Natural killer cell (primary cell): ENCODE results near the gene AASDHPPT. TPM values are rescaled to one million over a fixed set of nuclear protein-coding genes. Genes with fewer than 3 reads are reported as not detected.

ENCODE experiments used
- ATAC-seq, 3 donors: fragments of 150-1000 bp in 2 of 3; fragments of 200-7000 bp in 1 of 3; cut with Tn5 transposase; 1 replicate in 1 of 3; 2 replicates in 2 of 3; pipeline ENCODE4 v1.10.0; 2021; ENCODE audit warnings: mild to moderate bottlenecking in 2 of 3, moderate library complexity in 2 of 3
- DNase-seq, 2 donors: peaks; one replicate each; pipeline versions ENCODE4 v3.0.0 to v3.0.0-alpha.2; 2013 to 2021; ENCODE audit warnings: mixed read lengths in 1 of 2
- H3K27ac ChIP-seq: one replicate; pipeline ENCODE4 v1.5.1; 2013; ENCODE audit warnings: mild to moderate bottlenecking, low read length
- H3K27me3 ChIP-seq: one replicate; pipeline ENCODE4 v1.6.1; 2013; ENCODE audit warnings: low read length; ENCODE audit not compliant: control insufficient read depth, insufficient read depth
- H3K36me3 ChIP-seq: one replicate; pipeline ENCODE4 v1.6.1; 2013; ENCODE audit warnings: low read length; ENCODE audit not compliant: control insufficient read depth, insufficient read depth
- H3K4me1 ChIP-seq: one replicate; pipeline ENCODE4 v1.6.1; 2013; ENCODE audit warnings: low read length; ENCODE audit not compliant: control insufficient read depth, insufficient read depth
- H3K4me3 ChIP-seq: one replicate; pipeline ENCODE4 v1.5.1; 2013; ENCODE audit warnings: low read length
- H3K9me3 ChIP-seq: one replicate; pipeline ENCODE4 v1.6.1; 2013; ENCODE audit warnings: low read length; ENCODE audit not compliant: control insufficient read depth, insufficient read depth
- H3K27ac Mint-ChIP-seq, 2 donors: one replicate each; pipeline ENCODE4 v1.8.0; 2022; ENCODE audit warnings: mild to moderate bottlenecking in 2 of 2, mixed read lengths in 2 of 2, moderate library complexity in 1 of 2
- H3K27me3 Mint-ChIP-seq, 2 donors: one replicate each; pipeline ENCODE4 v1.8.0; 2022; ENCODE audit warnings: low read depth in 2 of 2, mixed read lengths in 2 of 2
- H3K36me3 Mint-ChIP-seq: one replicate; pipeline ENCODE4 v1.8.0; 2022; ENCODE audit warnings: mixed read lengths
- H3K4me1 Mint-ChIP-seq, 2 donors: one replicate each; pipeline ENCODE4 v1.8.0; 2022; ENCODE audit warnings: mixed read lengths in 2 of 2
- H3K4me3 Mint-ChIP-seq: one replicate; pipeline ENCODE4 v1.8.0; 2022; ENCODE audit warnings: mild to moderate bottlenecking, moderate library complexity, mixed read lengths
- H3K9me3 Mint-ChIP-seq, 2 donors: one replicate each; pipeline ENCODE4 v1.8.0; 2022; ENCODE audit warnings: mixed read lengths in 2 of 2
- CTCF ChIP-seq: fragments of 200-600 bp; IDR thresholded peaks from one replicate; pipeline ENCODE4 v1.8.0; 2022; ENCODE audit warnings: antibody characterized with exemption
- WGBS: methylation state at CpG from one replicate; pipeline ENCODE4 v1.1.7; 2013; ENCODE audit warnings: missing lambda C conversion rate; ENCODE audit not compliant: insufficient coverage; 5-methylcytosine and 5-hydroxymethylcytosine counted together
- intact Hi-C: fragments of 100-400 bp; cut with micrococcal nuclease; formaldehyde crosslinking; loops from one replicate; pipeline ENCODE4 v1.14.2; 2022
- total RNA-seq, 4 donors: library from RNA; stranded (reverse); fragments of 120-200 nt in 1 of 4; gene quantifications; one replicate each; pipeline versions ENCODE4 v1.2.3 to v1.2.4, GENCODE V29; 2013 to 2022

AASDHPPT gene
- total RNA-seq, 3 donors from 2014 or later (not counting 1 experiment from before 2014, with no cell fraction given), result 18.7 to 30.6 (median 23.9) TPM

- no peaks in the 10 kb centered on the region for H3K4me1 Mint-ChIP-seq
- intact Hi-C loops, result no loop called here
- H3K27ac Mint-ChIP-seq, result no peak overlapping the region
- no peak for ATAC-seq
- H3K9me3 ChIP-seq, result no peaks in the 10 kb centered on the region
- H3K36me3 ChIP-seq, result no peaks in the 10 kb centered on the region
- no peak overlapping the region for H3K4me3 Mint-ChIP-seq
- no peaks in the 10 kb centered on the region for H3K27me3 ChIP-seq
- peaks cover 4 to 5% of the 10 kb centered on the region in 2 donors for H3K27me3 Mint-ChIP-seq
- H3K4me1 ChIP-seq, result no peaks in the 10 kb centered on the region
- no peak overlapping the region for H3K27ac ChIP-seq
- TF ChIP-seq CTCF, result no peak
- peaks cover 0 to 4% of the 10 kb centered on the region in 2 donors for H3K9me3 Mint-ChIP-seq
- DNase-seq, result no peak
- no peaks in the 10 kb centered on the region for H3K36me3 Mint-ChIP-seq
- H3K4me3 ChIP-seq, result no peak overlapping the region
These were observed 56.1 kb downstream of the AASDHPPT start for GRCh38 chr11:106133529-106133928.

DNA sequence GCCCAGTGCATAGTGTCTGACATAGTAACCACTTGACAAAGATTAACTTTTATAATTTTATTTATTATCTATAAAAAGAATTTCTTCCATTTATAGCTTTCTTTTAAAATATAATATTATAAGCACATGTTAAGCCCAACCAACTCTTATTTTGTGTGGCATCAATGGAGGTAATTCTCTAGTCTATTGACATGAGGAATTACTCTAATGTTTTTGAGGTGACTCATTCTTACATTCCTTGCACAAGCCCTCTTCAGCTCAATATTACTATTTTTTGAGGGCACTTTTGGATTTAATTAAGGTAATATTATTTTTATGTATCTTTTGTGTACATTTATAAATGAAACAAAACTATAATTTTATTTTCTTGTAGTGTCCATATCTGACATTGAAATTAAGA is 59.6 kb downstream of the AASDHPPT start:
- no peaks in the 10 kb centered on the region for H3K27me3 ChIP-seq
- no peaks in the 10 kb centered on the region for H3K4me1 ChIP-seq
- DNase-seq (no peak), ATAC-seq (no peak)
- H3K27ac ChIP-seq, result no peak overlapping the region
- intact Hi-C loops, result no loop called here
- Mint-ChIP-seq H3K27me3 (peaks cover 0 to 6% of the 10 kb centered on the region in 2 donors), H3K36me3 (no peaks in the 10 kb centered on the region), H3K27ac (no peak overlapping the region), H3K4me1 (no peaks in the 10 kb centered on the region), H3K9me3 (peaks cover 4 to 7% of the 10 kb centered on the region in 2 donors), H3K4me3 (no peak overlapping the region)
- TF ChIP-seq CTCF, result no peak
- no peak overlapping the region for H3K4me3 ChIP-seq
- no peaks in the 10 kb centered on the region for H3K9me3 ChIP-seq
- no peaks in the 10 kb centered on the region for H3K36me3 ChIP-seq

GRCh38 chr11:106137758-106138157 is 60.3 kb downstream of the AASDHPPT start:
- no peak for TF ChIP-seq CTCF
- Mint-ChIP-seq H3K27me3 (peaks cover 0 to 6% of the 10 kb centered on the region in 2 donors), H3K4me3 (no peak overlapping the region), H3K4me1 (no peaks in the 10 kb centered on the region), H3K36me3 (no peaks in the 10 kb centered on the region), H3K27ac (no peak overlapping the region), H3K9me3 (peaks cover 4 to 7% of the 10 kb centered on the region in 2 donors)
- Histone ChIP-seq H3K4me1 (no peaks in the 10 kb centered on the region), H3K36me3 (no peaks in the 10 kb centered on the region), H3K4me3 (no peak overlapping the region), H3K27ac (no peak overlapping the region), H3K27me3 (no peaks in the 10 kb centered on the region), H3K9me3 (no peaks in the 10 kb centered on the region)
- no peak for ATAC-seq
- intact Hi-C loops, result no loop called here
- 83% methylated on average over 1 of the region's 1 CpG for WGBS
- DNase-seq, result no peak

Other genes starting within 250 kb of the AASDHPPT start
- 1 to 10 TPM; 5.1 to 8.7 (median 7.2) TPM for gene MSANTD4, start 55.4 kb upstream of the AASDHPPT start, total RNA-seq
- 10 to 100 TPM in 1 of 3 donors, 1 to 10 TPM in 2; 9.0 to 12.7 (median 9.9) TPM for gene KBTBD3, start 315 bp upstream of the AASDHPPT start, total RNA-seq